HUES6 (cell line): ENCODE results near the gene SIVA1.
"Not testable (repeated sequence)": the region's sequence is repeated elsewhere in the genome, so short reads cannot be mapped to it uniquely, and the experiment has no call there.

ENCODE experiments used
- H3K27ac ChIP-seq: 2 replicates; pipeline ENCODE4 v1.7.0; 2013; ENCODE audit warnings: low read depth, mild to moderate bottlenecking, low read length, inconsistent platforms
- H3K27me3 ChIP-seq: 2 replicates; pipeline ENCODE4 v1.6.1; 2013; ENCODE audit warnings: low read length; ENCODE audit not compliant: control insufficient read depth, insufficient read depth
- H3K36me3 ChIP-seq: 2 replicates; pipeline ENCODE4 v1.6.1; 2013; ENCODE audit warnings: low read length; ENCODE audit not compliant: control insufficient read depth, insufficient read depth
- H3K4me1 ChIP-seq: 2 replicates; pipeline ENCODE4 v1.6.1; 2013; ENCODE audit warnings: low read length; ENCODE audit not compliant: control insufficient read depth, insufficient read depth
- H3K4me3 ChIP-seq: 2 replicates; pipeline ENCODE4 v1.5.1; 2013; ENCODE audit warnings: low read depth, low read length
- H3K9ac ChIP-seq: one replicate; pipeline ENCODE4 v1.6.1; 2013; ENCODE audit warnings: mild to moderate bottlenecking, low read length
- H3K9me3 ChIP-seq: 2 replicates; pipeline ENCODE4 v1.6.1; 2013; ENCODE audit warnings: low read depth, low read length; ENCODE audit not compliant: control insufficient read depth, insufficient read depth

The SIVA1 gene

DNA sequence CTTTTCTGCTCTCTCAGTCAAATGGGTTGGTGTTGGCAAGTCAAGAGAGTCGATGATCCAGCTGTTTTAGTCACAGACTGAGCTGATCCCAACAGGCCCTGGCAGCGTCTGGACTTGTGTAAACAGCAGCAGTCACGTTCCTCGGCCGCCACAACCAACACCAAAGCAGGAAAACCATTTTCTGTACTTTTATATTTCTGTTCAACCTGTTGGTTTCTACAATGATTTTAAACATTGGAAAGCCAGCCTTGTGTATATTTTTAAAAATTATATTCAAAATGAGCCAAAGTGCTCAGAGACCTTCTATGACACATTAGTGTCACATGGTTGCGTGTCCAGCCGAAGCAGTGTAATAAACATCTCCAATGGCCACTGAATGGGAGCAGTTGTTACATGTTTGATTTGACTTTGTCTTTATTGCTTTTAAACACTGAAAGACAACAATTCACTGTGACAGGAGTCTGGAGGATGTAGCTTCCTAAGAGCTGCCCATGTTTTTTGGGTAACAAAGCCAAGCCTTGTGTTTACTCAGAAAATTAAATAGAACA lies 5.9 kb upstream of the SIVA1 start:
- Histone ChIP-seq H3K27me3 (no peaks in the 10 kb centered on the region), H3K9ac (no peak overlapping the region), H3K9me3 (peaks cover 16% of the 10 kb centered on the region)

DNA sequence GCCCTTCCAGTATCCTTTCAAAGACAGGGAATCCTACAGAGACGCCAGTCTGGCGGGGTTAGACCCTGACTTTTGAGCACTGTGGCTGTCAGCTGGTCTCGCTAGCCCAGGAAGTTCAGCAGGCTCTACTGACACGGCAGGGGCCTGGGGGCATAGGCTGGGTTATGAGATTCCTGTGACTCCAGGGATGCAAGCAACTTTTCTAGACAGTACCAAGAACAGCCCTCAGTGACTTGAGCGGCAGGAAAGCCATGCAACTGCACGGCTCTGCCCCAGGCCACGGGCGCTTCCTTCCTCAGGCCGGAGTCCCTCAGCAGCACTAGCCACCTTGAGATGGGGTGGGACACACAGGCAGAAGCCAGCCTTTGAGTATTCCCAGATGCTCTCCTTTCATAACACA lies 5.1 kb upstream of the SIVA1 start:
- H3K36me3 ChIP-seq: peaks cover 4% of the 10 kb centered on the region; the same call in 1 of the 2 replicates
- peaks cover 21% of the 10 kb centered on the region; the same call in 1 of the 2 replicates for H3K4me1 ChIP-seq
- H3K27me3 ChIP-seq: no peaks in the 10 kb centered on the region
- H3K9ac ChIP-seq: no peak overlapping the region
- no peak overlapping the region for H3K27ac ChIP-seq
- peaks cover 16% of the 10 kb centered on the region for H3K9me3 ChIP-seq
- no peak overlapping the region for H3K4me3 ChIP-seq

More for the DNA sequence above, 5.9 kb upstream of the SIVA1 start:
- Histone ChIP-seq H3K4me1 (peaks cover 21% of the 10 kb centered on the region; the same call in 1 of the 2 replicates), H3K36me3 (peaks cover 4% of the 10 kb centered on the region; the same call in 1 of the 2 replicates), H3K4me3 (no peak overlapping the region), H3K27ac (no peak overlapping the region)

DNA sequence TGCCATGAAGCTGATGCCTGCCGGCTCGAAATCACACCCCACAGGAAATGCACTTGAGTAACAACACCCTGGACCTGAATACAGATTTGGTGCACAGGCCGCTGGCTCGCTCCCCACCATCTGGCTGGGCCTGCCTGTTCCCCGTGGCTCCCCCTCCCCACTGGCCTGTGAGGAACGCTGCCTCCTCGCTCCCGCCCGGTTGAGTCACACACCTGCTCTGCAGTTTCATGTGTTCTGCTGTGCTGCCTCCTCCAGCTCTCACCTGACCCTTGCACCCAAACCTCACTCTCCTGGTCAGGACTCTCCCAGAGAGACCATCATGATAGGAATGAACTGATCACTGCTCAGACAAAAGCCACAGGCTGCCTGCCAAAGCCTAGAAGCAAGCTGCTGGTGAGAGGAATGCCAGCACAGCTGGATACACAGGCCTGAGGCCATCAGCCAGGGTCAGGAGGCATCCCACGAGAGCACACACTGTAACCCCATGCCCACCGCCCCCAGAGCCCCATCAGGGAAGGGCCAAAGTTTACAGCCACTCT lies 3.8 kb upstream of the SIVA1 start:
- peak overlapping the region; percentile 27; the same call in 1 of the 2 replicates for H3K4me3 ChIP-seq
- peaks cover 25% of the 10 kb centered on the region for H3K4me1 ChIP-seq
- H3K9me3 ChIP-seq: peaks cover 16% of the 10 kb centered on the region
- H3K27me3 ChIP-seq: no peaks in the 10 kb centered on the region
- no peak overlapping the region for H3K9ac ChIP-seq
- H3K36me3 ChIP-seq: peaks cover 4% of the 10 kb centered on the region; the same call in 1 of the 2 replicates
- H3K27ac ChIP-seq: no peak overlapping the region

DNA sequence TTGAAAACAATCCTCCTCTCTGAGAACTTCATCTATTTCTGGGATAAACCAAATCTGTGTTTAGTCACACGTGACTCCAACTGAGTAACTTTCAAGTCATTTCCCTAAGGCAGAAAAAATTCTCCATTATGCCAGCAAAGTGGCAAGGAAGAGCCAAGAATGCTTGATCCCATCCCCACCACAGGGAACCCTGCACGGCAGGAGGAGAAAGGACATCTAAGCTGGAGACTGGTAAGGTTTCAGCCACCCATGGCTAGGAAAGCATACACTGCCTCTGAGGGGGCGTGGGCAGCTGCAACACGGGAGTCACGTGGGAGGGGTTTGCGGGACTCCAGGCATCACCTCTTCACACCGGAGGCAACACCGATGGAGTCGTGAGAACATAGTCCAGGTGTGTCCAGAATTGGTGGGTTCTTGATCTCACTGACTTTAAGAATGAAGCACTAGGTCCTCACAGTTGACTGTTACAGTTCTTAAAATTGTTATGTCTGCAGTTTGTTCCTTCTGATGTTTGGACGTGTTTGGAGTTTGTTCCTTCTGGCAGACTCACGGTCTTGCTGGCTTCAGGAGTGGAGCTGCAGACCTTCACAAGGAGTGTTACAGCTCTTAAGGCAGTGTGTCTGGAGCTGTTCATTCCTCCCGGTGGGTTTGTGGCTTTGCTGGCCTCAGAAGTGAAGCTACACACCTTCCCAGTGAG lies 2.7 kb upstream of the SIVA1 start:
- H3K36me3 ChIP-seq: peaks cover 5% of the 10 kb centered on the region; the same call in 1 of the 2 replicates
- no peaks in the 10 kb centered on the region for H3K27me3 ChIP-seq
- no peak overlapping the region for H3K27ac ChIP-seq
- no peak overlapping the region for H3K9ac ChIP-seq
- peaks cover 31% of the 10 kb centered on the region for H3K4me1 ChIP-seq
- peaks cover 16% of the 10 kb centered on the region for H3K9me3 ChIP-seq
- H3K4me3 ChIP-seq: no peak overlapping the region

DNA sequence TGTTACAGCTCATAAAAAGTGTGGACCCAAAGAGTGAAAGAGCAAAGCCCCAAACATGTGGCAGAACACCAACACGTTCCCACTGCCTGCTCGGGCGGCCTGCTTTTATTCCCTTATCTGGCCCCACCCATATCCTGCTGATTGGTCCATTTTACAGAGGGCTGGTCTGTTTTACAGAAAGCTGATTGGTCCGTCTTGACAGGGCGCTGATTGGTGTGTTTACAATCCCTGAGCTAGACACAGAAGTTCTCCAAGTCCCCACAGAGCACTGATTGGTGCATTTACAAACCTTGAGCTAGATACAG lies 2.2 kb upstream of the SIVA1 start:
- not testable (repeated sequence) for H3K27me3 ChIP-seq, H3K9ac ChIP-seq, H3K4me3 ChIP-seq, H3K36me3 ChIP-seq, H3K27ac ChIP-seq
- H3K9me3 ChIP-seq: peaks cover 16% of the 10 kb centered on the region
- peaks cover 31% of the 10 kb centered on the region for H3K4me1 ChIP-seq

DNA sequence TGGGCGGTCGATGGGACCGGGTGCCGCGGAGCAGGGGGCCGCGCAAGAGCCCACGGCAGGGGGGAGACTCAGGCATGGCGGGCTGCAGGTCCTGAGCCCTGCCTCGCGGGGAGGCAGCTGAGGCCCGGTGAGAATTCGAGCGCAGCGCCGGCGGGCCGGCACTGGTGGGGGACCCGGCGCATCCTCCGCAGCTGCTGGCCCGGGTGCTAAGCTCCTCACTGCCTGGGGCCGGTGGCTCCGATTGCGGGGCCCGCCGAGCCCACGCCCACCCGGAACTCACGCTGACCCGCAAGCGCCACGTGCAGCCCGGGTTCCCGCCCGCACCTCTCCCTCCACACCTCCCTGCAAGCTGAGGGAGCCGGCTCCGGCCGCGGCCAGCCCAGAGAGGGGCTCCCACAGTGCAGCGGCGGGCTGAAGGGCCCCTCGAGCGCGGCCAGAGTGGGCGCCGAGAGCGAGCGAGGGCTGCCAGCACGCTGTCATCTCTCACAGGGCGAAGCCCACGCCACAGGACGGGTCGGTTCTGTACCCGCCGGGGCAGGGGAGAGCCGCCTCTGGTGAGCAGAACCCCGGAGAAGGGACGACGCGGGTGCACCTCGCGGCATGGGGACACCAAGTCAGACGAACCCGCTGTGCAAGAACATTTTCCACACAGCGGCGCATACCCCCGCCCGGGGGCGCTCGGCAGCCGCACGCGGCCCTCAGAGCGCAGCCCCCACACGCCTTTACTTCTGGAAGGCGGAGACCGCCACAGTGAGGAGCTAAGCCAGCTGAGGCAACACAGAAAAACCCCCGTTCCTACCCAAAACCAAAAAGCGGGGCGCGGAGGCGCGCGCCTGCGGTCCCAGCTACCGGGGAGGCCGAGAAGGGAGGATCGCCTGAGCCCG lies 1.2 kb upstream of the SIVA1 start:
- peak overlapping the region; percentile 81 for H3K9ac ChIP-seq
- peaks cover 19% of the 10 kb centered on the region for H3K36me3 ChIP-seq
- peak overlapping the region; percentile 74; the same call in 1 of the 2 replicates for H3K27ac ChIP-seq
- no peaks in the 10 kb centered on the region for H3K27me3 ChIP-seq
- peaks cover 31% of the 10 kb centered on the region for H3K4me1 ChIP-seq
- H3K9me3 ChIP-seq: peaks cover 16% of the 10 kb centered on the region
- H3K4me3 ChIP-seq: peak overlapping the region; percentile 99

DNA sequence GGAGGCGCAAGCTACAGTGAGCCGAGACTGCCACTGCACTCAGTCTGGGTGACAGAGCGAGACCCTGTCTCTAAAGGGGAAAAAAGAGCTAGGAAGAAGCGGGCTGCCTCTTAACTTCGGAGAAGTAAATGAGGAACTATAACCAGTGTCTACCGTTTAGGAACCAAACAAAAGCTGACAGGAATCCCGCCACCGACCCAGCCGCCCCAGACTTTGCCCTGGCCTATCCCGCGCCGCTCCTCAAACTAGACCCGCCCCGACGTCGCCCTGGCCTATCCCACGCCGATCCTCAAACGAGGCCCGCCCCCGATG lies 568 bp upstream of the SIVA1 start:
- peaks cover 31% of the 10 kb centered on the region for H3K4me1 ChIP-seq
- peak overlapping the region; percentile 99 for H3K4me3 ChIP-seq
- peak overlapping the region; percentile 81 for H3K9ac ChIP-seq
- no peaks in the 10 kb centered on the region for H3K27me3 ChIP-seq
- H3K36me3 ChIP-seq: peaks cover 25% of the 10 kb centered on the region
- H3K9me3 ChIP-seq: peaks cover 16% of the 10 kb centered on the region
- H3K27ac ChIP-seq: peak overlapping the region; percentile 74; the same call in 1 of the 2 replicates

DNA sequence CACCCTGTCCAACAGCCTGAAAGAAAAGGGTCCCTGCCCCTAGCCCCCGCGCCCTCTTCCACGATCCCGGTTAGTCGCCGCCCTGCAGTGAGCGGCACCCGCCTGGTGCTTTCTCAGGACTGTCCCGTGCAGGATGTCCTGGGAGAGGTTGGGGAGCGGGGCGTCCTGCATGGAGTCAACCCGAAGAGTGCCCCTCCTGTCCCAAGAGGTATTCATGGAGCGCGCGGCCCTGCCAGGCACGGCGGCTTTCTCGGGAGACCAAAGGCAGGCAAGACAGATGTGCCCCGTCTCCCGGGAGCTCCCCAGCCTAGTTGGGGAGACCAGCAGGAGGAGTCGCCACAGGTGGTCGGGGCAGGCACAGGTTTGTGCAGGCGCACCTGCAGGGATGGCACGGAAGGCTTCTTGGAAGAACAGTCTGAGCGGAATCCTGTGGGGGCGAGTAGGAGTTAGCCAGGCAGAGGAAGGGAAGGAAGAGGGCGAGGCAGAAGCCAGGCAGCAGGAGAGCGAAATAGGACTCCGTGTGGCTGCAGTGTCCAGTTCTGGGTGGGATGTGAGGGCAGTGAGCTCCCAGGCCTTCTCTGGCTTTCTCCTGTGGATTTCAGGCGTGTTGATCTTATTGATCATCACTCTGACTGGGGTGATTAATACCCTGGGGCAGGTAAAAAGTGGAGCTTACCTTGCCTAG lies 723 bp downstream of the SIVA1 start:
- H3K36me3 ChIP-seq: peaks cover 36% of the 10 kb centered on the region
- H3K27me3 ChIP-seq: no peaks in the 10 kb centered on the region
- peak overlapping the region; percentile 99 for H3K4me3 ChIP-seq
- H3K27ac ChIP-seq: peak overlapping the region; percentile 96
- H3K4me1 ChIP-seq: peaks cover 21% of the 10 kb centered on the region
- peak overlapping the region; percentile 96 for H3K9ac ChIP-seq
- peaks cover 16% of the 10 kb centered on the region for H3K9me3 ChIP-seq

DNA sequence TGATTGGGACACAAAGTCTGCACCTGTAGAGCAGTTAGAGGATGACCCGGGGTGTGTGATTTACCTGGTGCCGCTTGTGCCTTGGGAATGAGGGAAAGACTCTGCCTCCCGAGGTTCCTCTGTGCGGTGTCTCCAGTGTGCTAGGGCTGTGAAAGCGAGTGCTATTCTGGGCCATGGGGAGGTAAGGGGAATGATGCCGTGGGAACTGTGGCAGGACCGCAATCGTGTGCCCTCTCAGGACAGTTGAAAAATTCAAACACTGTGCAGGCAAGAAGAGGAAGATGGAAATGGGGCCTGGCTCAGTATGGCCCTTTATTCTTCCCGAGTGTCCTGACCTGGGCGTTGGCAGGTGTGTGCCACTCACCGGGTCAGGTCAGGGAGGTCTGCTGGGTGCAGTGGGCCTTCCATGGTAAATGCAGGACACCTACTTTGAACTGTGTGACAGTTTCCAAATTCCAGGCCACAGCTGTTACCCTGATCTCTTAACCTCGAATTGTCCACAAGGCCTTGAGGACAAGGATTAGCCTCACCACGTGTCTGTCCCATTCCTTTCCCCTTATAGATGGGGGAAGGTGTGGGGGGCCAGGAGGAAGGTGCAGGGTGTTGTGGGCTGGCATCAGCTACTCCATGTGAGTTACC lies 1.4 kb downstream of the SIVA1 start:
- Histone ChIP-seq H3K27ac (no peak overlapping the region), H3K9ac (peak overlapping the region; percentile 96), H3K4me3 (peak overlapping the region; percentile 99), H3K36me3 (peaks cover 42% of the 10 kb centered on the region), H3K27me3 (no peaks in the 10 kb centered on the region), H3K4me1 (peaks cover 14% of the 10 kb centered on the region), H3K9me3 (peaks cover 16% of the 10 kb centered on the region)

DNA sequence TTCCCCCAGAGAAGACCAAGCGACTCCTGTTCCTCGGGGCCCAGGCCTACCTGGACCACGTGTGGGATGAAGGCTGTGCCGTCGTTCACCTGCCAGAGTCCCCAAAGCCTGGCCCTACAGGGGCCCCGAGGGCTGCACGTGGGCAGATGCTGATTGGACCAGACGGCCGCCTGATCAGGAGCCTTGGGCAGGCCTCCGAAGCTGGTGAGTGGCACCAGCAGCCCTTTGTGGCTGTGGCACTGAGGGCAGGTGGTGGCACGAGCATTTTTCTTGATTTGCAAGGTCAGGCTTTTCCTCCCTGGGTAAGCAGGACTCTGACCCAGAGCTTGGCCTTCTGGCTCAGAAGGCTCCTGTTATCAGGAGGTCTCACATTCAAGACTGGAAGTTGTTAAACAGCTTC lies 2.7 kb downstream of the SIVA1 start:
- Histone ChIP-seq H3K36me3 (peaks cover 51% of the 10 kb centered on the region), H3K4me1 (peaks cover 11% of the 10 kb centered on the region), H3K27me3 (no peaks in the 10 kb centered on the region), H3K9ac (no peak overlapping the region), H3K4me3 (no peak overlapping the region), H3K9me3 (peaks cover 9% of the 10 kb centered on the region), H3K27ac (no peak overlapping the region)
